Mucosa of descending colon (tissue), 3 donors: ENCODE data around the gene AFAP1. TPM values are rescaled to one million over a fixed set of nuclear protein-coding genes. Genes with fewer than 3 reads are reported as not detected.

Experiments used
- ATAC-seq: fragments of 200-7000 bp; cut with Tn5 transposase; one replicate; pipeline ENCODE4 v1.9.1; 2020; ENCODE audit warnings: mild to moderate bottlenecking, moderate library complexity
- DNase-seq, 3 donors: peaks; one replicate each; pipeline ENCODE4 v3.0.0-alpha.2; 2020
- H3K36me3 ChIP-seq: fragments of 200-600 bp; one replicate; pipeline ENCODE4 v1.8.0; 2021; ENCODE audit warnings: low read depth, mild to moderate bottlenecking
- H3K4me1 ChIP-seq: fragments of 200-600 bp; one replicate; pipeline ENCODE4 v1.8.0; 2021; ENCODE audit warnings: low read depth, mild to moderate bottlenecking
- H3K4me3 ChIP-seq: fragments of 200-600 bp; one replicate; pipeline ENCODE4 v1.8.0; 2021; ENCODE audit warnings: mild to moderate bottlenecking
- H3K9me3 ChIP-seq: fragments of 200-600 bp; one replicate; pipeline ENCODE4 v1.8.0; 2021; ENCODE audit warnings: mild to moderate bottlenecking
- intact Hi-C, 2 donors: fragments of 100-400 bp; cut with DNase I in 1 of 2; cut with micrococcal nuclease in 1 of 2; formaldehyde crosslinking; loops; one replicate each; pipeline versions ENCODE4 v1.11.0 to v1.11.1; 2022; cut with DNase I, micrococcal nuclease
- total RNA-seq, 3 donors: library from RNA; stranded (reverse); fragmentation: NEBNext Ultra II Directional in 2 of 3; extraction: Animal tissue kit (Norgen Biotek cat#: 25700) in 2 of 3; gene quantifications; one replicate each; pipeline versions ENCODE4 v1.2.1 to v1.2.4, GENCODE V29; 2021 to 2023
- TF ChIP-seq, protein P1 (sequence below): fragments of 200-600 bp; IDR thresholded peaks from one replicate; pipeline ENCODE4 v1.8.0; 2022; ENCODE audit warnings: antibody characterized with exemption, mild to moderate bottlenecking
- donor health status: DM: no; HTN: no; CAD: no; lungs with moderate emphysema.
- donor health status: DM: no; HTN: no; CAD: no.
- donor health status: DM: no; HTN: yes; CAD: no.

AFAP1 gene
- total RNA-seq, 3 donors from 2014 or later = 31.4 to 59.1 (median 37.1) TPM

DNA sequence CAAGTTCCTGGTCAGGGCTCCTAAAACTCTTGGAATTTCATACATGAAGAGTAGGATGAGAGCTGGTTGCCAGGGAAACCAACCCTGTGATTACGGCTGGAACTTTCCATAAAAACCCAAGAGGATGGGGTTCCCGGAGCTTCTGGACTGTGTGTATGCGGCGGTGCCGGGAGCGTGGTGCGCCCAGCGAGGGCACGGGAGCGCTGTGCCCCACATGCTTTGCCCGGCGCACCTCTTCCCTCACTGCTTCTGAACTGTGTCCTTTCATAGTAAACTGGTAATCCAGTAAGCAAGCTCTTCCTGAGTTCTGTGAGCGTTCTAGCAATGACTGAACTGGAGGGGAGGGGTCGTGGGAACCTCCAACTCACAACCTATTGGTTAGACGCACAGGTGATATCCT, 152.6 kb downstream of the AFAP1 start:
- TF ChIP-seq, protein P1, sequence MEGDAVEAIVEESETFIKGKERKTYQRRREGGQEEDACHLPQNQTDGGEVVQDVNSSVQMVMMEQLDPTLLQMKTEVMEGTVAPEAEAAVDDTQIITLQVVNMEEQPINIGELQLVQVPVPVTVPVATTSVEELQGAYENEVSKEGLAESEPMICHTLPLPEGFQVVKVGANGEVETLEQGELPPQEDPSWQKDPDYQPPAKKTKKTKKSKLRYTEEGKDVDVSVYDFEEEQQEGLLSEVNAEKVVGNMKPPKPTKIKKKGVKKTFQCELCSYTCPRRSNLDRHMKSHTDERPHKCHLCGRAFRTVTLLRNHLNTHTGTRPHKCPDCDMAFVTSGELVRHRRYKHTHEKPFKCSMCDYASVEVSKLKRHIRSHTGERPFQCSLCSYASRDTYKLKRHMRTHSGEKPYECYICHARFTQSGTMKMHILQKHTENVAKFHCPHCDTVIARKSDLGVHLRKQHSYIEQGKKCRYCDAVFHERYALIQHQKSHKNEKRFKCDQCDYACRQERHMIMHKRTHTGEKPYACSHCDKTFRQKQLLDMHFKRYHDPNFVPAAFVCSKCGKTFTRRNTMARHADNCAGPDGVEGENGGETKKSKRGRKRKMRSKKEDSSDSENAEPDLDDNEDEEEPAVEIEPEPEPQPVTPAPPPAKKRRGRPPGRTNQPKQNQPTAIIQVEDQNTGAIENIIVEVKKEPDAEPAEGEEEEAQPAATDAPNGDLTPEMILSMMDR = no peak
- no peak for ATAC-seq
- Histone ChIP-seq H3K4me1 (peaks cover 10% of the 10 kb centered on the region), H3K9me3 (no peaks in the 10 kb centered on the region), H3K4me3 (no peak overlapping the region), H3K36me3 (no peaks in the 10 kb centered on the region)
- DNase-seq = no peak
- intact Hi-C loops = no loop called here

DNA sequence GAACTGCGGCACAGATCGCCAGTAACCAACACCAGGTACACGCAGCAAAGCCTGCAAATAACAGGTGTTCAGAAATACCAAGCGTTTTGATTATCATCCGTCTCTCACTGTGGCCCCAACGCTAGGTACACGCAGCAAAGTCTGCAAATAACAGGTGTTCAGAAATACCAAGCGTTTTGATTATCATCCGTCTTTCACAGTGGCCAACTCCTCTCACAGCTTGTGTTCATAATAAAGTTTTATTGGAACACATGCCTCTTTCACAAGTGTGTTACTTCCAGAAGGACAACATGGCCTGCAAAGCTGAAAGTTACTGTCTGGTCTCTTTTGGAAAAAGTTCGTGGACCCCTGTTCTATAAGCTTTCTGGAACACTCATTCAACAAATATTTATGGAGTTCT, 153.1 kb downstream of the AFAP1 start:
- Histone ChIP-seq H3K4me1 (peaks cover 10% of the 10 kb centered on the region), H3K9me3 (no peaks in the 10 kb centered on the region), H3K4me3 (no peak overlapping the region), H3K36me3 (no peaks in the 10 kb centered on the region)
- TF ChIP-seq, protein P1 = no peak
- peak; percentile 15 for ATAC-seq
- intact Hi-C loops = no loop called here
- DNase-seq = no peak

DNA sequence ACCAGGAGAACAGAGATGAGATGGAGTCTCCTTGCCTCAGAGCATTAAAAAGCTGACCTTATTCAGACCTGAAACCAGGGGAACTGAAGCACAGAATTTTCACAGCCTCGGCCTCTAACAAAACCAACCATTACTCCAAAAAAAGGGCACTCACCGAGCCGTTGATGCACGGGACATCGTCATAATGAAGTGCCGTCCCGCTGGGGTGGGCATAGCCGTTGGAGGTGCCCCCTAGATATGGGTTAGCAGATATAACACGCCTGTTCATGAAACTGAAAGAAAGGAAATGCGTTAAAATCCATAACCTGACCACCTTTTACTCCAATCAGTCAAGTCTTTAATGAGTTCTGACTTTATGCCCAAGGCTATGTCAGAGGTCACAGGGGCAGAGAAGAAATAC, 153.6 kb downstream of the AFAP1 start:
- ATAC-seq (no peak), DNase-seq (no peak)
- TF ChIP-seq, protein P1 = no peak
- no peaks in the 10 kb centered on the region for H3K9me3 ChIP-seq
- no peaks in the 10 kb centered on the region for H3K36me3 ChIP-seq
- intact Hi-C loops = no loop called here
- peaks cover 10% of the 10 kb centered on the region for H3K4me1 ChIP-seq
- no peak overlapping the region for H3K4me3 ChIP-seq

DNA sequence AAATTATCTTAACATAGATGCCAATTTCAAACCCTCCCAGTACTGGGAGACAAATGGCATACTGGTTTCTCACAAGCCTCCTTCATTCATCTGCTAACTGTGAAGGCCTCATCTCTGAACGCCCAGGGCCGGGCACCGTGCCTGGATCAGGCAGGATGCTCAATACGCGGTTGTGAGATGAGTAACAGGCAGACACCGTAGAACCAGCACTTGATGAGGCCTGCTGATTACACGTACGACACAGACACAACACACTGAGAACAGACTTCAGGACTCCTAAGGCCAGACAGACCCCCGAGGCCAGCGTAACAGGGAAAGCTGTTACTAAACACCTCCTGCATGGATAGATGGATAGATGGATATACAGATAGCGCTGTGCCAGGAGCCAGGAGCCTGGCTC, 154.6 kb downstream of the AFAP1 start:
- ATAC-seq (no peak), DNase-seq (no peak)
- no peaks in the 10 kb centered on the region for H3K36me3 ChIP-seq
- no peaks in the 10 kb centered on the region for H3K9me3 ChIP-seq
- H3K4me3 ChIP-seq = no peak overlapping the region
- TF ChIP-seq, protein P1 = no peak
- intact Hi-C loops = no loop called here
- peaks cover 10% of the 10 kb centered on the region for H3K4me1 ChIP-seq

DNA sequence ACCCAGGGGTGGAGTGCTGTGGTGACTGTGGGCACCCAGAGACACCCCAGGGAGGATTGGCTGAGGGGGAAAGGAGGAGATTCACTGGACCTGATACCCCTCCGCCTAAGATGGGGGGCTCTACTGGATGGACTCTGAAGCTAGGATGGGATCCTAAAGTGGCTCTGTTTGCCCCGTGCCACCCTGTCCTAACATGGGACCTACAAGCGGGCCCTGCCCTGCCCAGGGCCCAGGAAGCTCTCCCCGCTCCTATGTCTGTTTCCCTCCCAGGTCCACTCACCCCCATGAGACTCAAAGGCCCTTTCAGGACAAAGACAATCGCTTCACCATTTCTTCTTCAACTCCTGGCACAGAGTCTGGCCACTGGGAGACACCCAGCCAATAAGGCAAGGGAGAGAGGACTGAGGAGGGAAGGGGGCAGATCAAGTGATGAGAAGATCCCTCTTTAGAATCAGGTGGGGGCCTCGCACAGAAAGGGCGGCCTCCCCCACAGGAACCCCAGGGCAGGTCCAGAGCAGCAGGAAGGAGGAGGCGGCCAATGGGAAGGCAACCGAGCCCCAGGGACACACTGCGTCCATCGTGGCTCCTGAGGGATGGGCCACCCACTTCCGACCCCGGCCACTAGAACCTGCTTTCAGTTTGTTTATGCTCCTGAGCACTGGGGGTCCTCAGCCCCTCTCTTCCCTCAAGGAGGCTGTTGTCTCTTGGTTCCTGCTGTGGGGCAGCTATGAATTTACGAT, 155.4 kb downstream of the AFAP1 start:
- Histone ChIP-seq H3K9me3 (no peaks in the 10 kb centered on the region), H3K4me1 (peaks cover 10% of the 10 kb centered on the region), H3K36me3 (no peaks in the 10 kb centered on the region), H3K4me3 (no peak overlapping the region)
- DNase-seq (no peak), ATAC-seq (peak; percentile 11)
- TF ChIP-seq, protein P1 = no peak
- intact Hi-C loops = no loop called here

DNA sequence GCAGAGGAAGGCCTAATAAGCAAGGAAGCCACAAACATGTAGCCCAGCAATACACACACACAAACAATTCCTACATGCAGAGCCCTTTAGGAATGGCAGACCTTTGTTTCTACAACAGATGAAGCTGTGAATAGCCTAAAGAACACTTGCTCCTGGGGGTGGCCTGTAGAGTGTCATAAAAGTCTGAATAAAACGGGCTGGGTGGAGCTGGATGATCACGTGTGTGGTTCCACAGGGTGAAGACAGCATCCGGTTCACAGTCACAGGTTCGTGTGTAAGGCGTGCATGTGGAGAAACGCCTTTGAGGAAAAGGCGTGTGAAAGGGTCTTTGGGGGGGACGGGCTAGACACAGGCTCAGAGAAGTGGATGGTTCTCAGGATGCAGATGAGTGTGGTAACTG, 156.1 kb downstream of the AFAP1 start:
- H3K9me3 ChIP-seq = no peaks in the 10 kb centered on the region
- H3K4me1 ChIP-seq = peaks cover 10% of the 10 kb centered on the region
- TF ChIP-seq, protein P1 = no peak
- H3K36me3 ChIP-seq = no peaks in the 10 kb centered on the region
- H3K4me3 ChIP-seq = no peak overlapping the region
- ATAC-seq (peak; percentile 92), DNase-seq (peak in 1 of 3 donors; percentile 74)
- intact Hi-C loops = no loop called here
